Activated naive CD4-positive, alpha-beta T cell treated with anti-CD3 and anti-CD28 coated beads, Interleukin-2, amount 50 U/mL, for 24 hours (primary cell): ENCODE measurements around the gene PER2.
A peak's percentile ranks its signal among the peaks of the same experiment; 100 is the strongest.

Source experiments
- H3K27ac Mint-ChIP-seq: one replicate; pipeline ENCODE4 v1.8.0; 2021; ENCODE audit warnings: mild to moderate bottlenecking, mixed read lengths
- H3K27me3 Mint-ChIP-seq: one replicate; pipeline ENCODE4 v1.8.0; 2021; ENCODE audit warnings: mixed read lengths
- H3K36me3 Mint-ChIP-seq: one replicate; pipeline ENCODE4 v1.8.0; 2021; ENCODE audit warnings: mixed read lengths
- H3K4me1 Mint-ChIP-seq: one replicate; pipeline ENCODE4 v1.8.0; 2021; ENCODE audit warnings: mixed read lengths
- H3K4me3 Mint-ChIP-seq: one replicate; pipeline ENCODE4 v1.8.0; 2021; ENCODE audit warnings: mild to moderate bottlenecking, mixed read lengths
- H3K9me3 Mint-ChIP-seq: one replicate; pipeline ENCODE4 v1.8.0; 2021; ENCODE audit warnings: mixed read lengths

The PER2 gene

DNA sequence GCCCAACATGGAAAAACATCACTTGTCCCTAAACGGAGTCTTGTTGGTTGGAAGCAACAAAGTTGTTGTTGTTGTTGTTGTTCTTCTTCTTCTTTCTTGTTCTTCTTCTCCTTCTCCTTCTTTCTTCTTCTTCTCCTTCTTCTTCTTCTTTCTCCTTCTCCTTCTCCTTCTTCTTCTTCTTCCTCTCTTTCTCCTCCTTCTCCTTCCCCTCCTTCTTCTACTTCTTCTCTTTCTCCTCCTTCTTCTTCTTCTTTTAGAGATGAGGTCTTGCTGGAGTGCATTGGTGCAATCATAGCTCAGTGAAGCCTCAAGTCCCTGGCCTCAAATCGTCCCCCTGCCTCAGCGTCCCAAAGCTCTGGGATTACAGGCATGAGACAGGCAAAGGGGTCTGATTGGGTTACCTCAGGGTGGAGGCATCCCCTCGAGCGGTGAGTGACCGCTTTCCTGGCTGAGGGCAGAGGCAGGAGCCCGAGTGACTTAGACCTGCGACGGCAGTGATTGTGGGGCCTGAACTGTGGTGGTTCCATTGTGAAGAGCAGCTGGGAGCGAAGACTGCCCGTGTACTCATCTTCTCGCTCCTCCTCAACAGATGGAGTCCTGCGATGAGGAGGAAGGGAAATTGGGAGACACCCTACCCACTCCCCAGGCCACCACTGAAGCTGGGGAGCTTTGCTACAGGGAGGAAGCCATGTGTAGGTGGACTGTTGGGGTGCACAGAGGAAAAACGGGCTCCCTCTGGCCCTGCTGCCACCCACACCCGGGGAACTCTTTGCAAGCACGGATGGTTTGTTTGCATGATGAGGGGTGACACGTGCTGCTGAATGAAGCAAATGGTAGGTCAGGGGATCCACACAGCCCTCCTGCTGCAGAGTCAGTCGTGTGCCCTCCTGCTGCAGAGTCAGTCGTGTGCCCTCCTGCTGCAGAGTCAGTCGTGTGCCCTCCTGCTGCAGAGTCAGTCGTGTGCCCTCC, 7.0 kb upstream of the PER2 start:
- Mint-ChIP-seq H3K4me1 (peaks cover 3% of the 10 kb centered on the region), H3K4me3 (no peak overlapping the region), H3K27ac (no peak overlapping the region), H3K9me3 (no peaks in the 10 kb centered on the region), H3K27me3 (no peaks in the 10 kb centered on the region), H3K36me3 (no peaks in the 10 kb centered on the region)

DNA sequence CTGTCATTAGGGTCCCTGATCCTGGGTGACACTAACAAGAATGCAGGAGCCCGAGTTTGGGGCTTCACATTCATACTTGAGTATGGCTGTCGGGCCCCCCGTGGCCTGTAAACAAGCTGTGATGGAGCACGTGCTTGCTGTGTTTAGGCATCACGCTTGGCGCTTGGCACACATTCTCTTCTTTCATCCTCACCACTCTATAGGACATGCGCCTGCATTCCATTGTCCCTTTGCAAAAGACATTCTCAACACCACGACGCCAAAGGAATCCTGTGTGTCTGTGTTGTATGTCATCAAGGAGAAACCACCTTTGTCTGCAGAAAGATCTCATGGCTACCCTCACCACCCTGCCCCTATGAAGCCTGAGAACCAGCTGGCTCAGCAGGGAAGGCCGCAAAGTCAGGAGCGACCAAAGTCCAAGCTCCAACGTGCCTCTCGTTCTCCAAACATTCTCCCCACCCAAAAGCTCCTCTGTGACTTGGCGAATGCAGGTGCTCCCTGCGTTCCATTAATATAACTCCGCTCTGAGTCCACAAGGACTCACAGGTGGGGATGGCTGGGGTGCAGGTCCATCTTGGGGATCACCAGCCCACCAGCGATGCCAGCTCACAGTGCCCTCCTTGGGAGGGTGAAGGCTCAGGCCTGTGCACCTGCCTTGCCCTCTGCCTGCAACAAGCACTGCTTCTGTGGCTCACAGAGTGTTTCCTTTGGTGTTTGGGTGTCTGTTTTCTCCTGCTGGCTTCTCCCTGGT, 6.2 kb upstream of the PER2 start:
- H3K27ac Mint-ChIP-seq: no peak overlapping the region
- peaks cover 12% of the 10 kb centered on the region for H3K4me1 Mint-ChIP-seq
- H3K9me3 Mint-ChIP-seq: no peaks in the 10 kb centered on the region
- no peaks in the 10 kb centered on the region for H3K27me3 Mint-ChIP-seq
- no peak overlapping the region for H3K4me3 Mint-ChIP-seq
- no peaks in the 10 kb centered on the region for H3K36me3 Mint-ChIP-seq

DNA sequence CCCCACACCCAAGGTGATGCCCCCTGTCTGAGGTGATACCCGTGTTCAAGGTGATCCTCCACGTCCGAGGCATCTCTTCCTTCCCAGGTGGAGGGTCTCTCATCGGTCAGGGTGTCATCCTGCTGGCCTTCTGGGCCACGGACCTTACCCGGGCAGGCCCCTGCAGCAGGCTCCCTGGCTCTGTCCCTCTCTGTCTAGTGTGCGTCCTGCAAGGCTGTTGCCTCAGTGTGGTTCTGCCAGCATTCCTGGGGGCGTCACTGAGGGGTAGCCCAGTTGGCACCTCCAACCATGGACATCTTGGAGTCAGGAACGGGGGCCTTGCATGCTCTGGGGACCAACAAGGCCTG, 5.6 kb upstream of the PER2 start:
- H3K9me3 Mint-ChIP-seq: no peaks in the 10 kb centered on the region
- peaks cover 16% of the 10 kb centered on the region for H3K4me1 Mint-ChIP-seq
- no peak overlapping the region for H3K27ac Mint-ChIP-seq
- H3K4me3 Mint-ChIP-seq: no peak overlapping the region
- no peaks in the 10 kb centered on the region for H3K27me3 Mint-ChIP-seq
- no peaks in the 10 kb centered on the region for H3K36me3 Mint-ChIP-seq

DNA sequence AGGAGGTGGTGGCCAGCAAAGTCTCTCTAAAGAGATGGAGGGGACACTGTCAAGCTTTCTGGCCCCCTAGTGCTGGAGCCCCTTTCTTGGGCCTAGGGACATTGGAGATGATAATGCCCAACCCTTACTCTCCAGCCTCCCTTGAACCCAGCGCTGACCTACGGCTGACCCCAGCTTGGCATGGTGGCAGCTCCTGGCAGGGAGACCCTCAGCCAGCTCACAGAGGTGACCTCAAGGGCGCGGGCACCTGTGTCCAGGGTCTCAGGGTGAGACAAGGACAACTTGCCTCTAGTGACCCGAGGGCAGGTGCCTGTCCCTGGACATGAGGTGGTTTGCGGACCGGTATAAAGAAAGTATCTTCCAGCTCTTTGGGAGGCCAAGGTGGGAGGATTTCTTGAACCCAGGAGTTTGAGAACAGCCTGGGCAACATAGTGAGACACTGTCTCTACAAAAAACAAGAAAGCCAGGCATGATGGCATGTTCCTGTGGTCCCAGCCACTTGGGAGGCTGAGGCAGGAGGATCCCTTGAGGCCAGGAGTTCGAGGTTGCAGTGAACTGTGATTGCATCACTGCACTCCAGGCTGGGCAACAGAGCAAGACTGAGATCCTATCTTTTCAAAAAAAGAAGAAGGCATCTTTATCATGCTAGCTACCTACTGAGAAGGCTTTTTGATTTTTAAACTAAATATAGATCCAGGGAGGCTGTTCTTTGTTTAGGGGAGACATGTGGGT, 3.3 kb upstream of the PER2 start:
- Mint-ChIP-seq H3K27ac (no peak overlapping the region), H3K27me3 (no peaks in the 10 kb centered on the region), H3K9me3 (no peaks in the 10 kb centered on the region), H3K36me3 (no peaks in the 10 kb centered on the region), H3K4me3 (no peak overlapping the region), H3K4me1 (peaks cover 28% of the 10 kb centered on the region)

DNA sequence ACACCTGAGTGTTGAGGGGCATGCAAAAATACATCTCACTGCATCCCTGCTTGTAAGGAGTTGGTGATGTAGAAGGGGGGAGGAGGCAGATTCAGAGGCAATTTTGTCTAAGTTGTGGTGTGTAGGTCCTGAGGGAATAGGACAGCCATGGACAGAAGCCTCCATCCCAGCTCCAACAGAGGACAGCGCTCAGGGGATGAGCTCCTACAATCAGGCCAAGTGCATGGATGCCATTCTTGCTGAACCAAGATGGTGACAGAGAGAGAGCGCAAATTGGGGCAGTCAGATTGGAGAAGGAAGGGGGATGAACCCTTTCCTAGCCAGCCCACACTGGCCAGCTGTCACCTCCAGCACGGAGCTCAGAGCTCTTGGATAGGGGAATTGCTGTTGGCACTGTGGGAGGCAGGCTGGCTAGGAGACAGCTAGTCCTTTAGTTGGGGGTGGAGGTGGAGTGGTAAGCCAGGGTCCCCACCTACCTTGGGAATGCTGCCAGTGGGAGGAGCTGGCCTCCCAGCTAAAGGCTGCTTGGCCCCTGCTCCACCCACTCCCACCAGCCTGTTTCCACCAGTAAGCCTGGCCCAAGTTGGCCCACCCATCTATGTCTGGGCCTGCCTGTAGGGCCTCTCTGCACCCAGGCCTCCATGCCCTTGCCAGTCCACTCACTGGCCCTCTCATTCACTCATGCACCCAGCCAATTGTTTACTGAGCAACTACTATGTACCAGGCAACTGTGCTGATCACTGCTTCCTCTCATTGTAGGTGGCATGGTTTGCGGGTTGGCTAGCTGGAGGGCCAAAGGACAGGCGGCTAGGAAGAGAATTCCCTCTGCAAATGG, 2.5 kb upstream of the PER2 start:
- H3K27me3 Mint-ChIP-seq: no peaks in the 10 kb centered on the region
- peak overlapping the region; percentile 95 for H3K4me3 Mint-ChIP-seq
- H3K36me3 Mint-ChIP-seq: no peaks in the 10 kb centered on the region
- H3K27ac Mint-ChIP-seq: no peak overlapping the region
- peaks cover 35% of the 10 kb centered on the region for H3K4me1 Mint-ChIP-seq
- no peaks in the 10 kb centered on the region for H3K9me3 Mint-ChIP-seq

DNA sequence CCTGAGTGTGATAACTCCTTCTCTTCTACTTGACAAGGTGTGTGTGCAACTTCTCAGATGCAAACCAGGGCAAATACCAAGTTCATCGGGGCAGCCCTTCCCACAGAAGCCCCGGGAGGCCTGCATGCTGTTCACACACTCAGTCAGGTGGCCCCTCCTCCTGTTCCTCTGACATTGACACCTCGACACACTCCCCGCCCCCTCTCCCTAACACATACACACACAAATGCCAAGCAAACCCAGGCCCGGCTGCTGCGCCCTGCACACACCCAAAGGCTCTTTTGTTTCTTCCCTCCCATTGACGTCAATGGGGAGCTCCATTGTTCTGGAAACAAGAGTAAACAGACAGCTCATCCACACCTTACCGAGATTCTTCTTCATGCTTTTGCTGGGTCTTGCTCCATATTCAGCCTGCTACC, 1.7 kb upstream of the PER2 start:
- Mint-ChIP-seq H3K27me3 (no peaks in the 10 kb centered on the region), H3K4me1 (peaks cover 43% of the 10 kb centered on the region), H3K4me3 (peak overlapping the region; percentile 95), H3K36me3 (no peaks in the 10 kb centered on the region), H3K9me3 (no peaks in the 10 kb centered on the region), H3K27ac (peak overlapping the region; percentile 69)

DNA sequence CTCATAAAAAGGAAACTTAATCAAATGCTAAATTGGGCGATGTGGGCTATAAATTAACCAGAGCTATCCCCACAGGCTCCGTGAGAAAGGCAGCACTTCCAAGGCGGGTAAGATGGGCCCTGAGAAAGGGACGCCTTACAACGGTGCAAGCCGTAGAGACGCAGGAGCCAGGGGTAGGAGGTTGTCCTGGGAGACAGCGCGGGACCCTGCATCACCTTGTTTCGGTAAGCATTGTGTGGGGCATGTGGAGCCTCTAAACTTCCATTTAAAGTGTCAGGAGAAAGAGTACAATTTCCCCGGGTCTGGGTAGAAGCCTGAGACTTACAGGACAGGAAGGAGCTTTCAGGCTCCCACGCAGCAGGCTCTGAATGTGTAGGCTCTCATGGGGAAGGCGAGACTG, 1.2 kb upstream of the PER2 start:
- peak overlapping the region; percentile 95 for H3K4me3 Mint-ChIP-seq
- no peaks in the 10 kb centered on the region for H3K27me3 Mint-ChIP-seq
- H3K36me3 Mint-ChIP-seq: no peaks in the 10 kb centered on the region
- H3K9me3 Mint-ChIP-seq: no peaks in the 10 kb centered on the region
- H3K4me1 Mint-ChIP-seq: peaks cover 46% of the 10 kb centered on the region
- peak overlapping the region; percentile 97 for H3K27ac Mint-ChIP-seq

DNA sequence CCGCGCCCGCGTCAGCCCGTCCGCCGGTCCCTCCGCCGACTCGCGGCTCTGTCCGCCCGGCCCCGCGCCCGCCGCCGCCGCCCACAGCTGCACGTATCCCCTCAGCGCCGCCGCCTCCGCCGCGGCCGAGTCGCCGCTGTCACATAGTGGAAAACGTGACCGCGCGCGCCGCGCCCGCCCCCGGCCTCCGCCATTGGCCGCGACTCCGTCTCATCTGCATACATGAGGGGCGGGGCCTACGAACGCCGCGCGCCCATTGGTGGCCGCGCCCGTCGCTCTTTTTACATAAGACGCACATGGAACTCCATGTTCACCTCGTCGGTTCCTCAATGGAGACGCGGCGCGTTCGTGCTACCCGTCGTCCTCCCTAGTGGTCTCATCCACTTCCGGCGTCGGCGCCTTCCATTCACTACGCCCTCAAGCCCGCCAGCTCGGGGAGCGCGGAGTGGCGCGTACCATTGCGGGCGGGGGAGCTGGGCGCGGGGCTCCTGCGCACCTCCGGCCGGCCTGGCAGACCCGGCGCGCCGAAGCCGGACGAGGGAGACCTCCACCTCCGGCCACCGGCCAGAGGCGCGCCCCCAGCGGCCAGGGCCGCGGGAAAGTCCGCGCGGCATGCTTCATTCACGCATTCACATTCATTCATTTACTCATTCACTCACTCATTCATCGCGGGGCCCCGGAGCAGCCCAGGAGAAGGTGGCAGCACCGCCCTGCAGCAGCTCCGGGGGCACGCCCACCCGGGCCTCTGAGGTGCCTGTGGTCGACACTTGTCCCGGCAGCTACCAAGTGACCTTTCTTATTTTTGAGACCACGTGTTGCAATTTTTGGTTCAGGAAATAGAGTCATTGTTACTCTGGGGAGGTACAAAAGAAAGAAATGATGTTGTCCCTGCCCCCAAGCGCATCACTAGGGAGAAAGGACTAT, 502 bp upstream of the PER2 start:
- no peaks in the 10 kb centered on the region for H3K27me3 Mint-ChIP-seq
- no peaks in the 10 kb centered on the region for H3K36me3 Mint-ChIP-seq
- peak overlapping the region; percentile 97 for H3K27ac Mint-ChIP-seq
- peak overlapping the region; percentile 95 for H3K4me3 Mint-ChIP-seq
- peaks cover 52% of the 10 kb centered on the region for H3K4me1 Mint-ChIP-seq
- no peaks in the 10 kb centered on the region for H3K9me3 Mint-ChIP-seq

DNA sequence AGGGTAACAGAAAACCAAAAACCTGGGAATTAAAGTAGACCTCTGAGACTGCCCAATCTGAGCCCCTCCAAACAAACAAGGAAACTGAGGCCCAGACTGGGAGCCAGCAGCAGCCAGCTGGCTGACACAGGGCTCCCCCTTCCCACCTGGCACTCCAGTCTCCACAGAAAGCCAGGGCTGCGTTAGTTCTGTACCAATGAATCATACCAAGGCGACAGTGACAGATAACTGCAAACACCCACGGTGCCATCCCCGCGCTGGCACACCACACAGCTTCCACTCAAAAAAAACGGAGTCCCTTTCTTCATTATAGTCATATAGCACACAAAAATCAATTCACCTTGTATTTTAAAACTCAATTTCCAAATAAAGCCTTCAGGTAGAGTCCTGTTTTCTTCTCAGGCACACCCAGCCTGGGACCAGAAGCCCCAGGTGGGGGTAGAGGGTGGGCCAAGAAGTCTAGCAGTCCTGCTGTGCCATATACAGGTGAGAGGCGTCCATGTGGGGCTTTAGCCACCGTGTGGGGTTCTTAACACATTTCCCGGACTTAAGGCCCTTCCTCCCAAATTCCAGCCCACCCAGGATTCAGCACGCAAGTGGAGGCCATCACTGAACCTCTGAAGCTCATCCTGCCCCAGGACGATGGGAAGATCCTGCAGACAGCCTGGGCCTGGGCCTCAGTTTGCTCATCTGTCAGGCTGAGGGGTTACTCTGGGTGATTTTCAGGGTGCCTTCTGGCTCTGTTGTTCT, 1.2 kb downstream of the PER2 start:
- Mint-ChIP-seq H3K27me3 (no peaks in the 10 kb centered on the region), H3K4me1 (peaks cover 67% of the 10 kb centered on the region), H3K36me3 (no peaks in the 10 kb centered on the region), H3K9me3 (no peaks in the 10 kb centered on the region), H3K27ac (peak overlapping the region; percentile 68), H3K4me3 (peak overlapping the region; percentile 86)

DNA sequence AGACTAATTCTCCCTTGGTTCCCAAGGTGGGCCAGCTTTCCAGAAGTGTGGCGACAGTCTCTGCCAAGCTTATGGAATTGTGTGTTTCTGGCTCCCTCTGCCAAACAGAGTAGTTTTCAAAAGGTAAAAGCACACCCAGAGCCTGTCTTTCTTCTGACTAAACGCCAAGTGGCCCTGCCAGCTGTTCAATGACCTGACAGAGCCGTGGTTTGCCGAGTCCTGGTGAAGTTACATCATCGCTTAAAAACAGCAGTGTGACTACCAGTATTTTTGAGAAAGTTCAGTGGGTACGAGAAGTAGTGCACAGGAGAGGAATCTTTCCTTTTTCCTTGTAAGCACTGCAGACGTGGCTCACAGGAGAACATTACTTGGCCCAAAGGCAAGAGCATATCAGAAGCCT, 1.9 kb downstream of the PER2 start:
- no peaks in the 10 kb centered on the region for H3K9me3 Mint-ChIP-seq
- no peak overlapping the region for H3K27ac Mint-ChIP-seq
- peaks cover 70% of the 10 kb centered on the region for H3K4me1 Mint-ChIP-seq
- H3K36me3 Mint-ChIP-seq: no peaks in the 10 kb centered on the region
- no peaks in the 10 kb centered on the region for H3K27me3 Mint-ChIP-seq
- peak overlapping the region; percentile 86 for H3K4me3 Mint-ChIP-seq

DNA sequence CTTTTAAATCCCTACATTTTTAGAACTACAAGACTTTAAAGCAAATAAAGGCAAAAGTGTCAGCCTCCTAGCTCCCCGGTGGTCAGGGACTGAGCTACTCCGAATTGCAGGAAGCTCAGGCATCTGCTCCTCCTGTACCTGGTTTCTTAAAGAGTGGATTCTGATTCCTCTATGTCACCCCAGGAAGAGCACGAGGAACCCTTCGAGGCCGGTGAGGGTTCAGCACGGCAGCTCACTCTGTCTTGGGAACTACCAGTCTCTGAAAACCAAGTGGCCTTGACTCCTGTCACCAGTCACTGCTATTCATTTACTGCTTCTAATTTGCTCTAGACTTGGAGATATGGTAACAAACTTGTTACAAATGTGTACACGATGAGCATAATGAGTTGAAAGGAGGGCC, 2.3 kb downstream of the PER2 start:
- Mint-ChIP-seq H3K4me1 (peaks cover 74% of the 10 kb centered on the region), H3K4me3 (peak overlapping the region; percentile 86), H3K27ac (no peak overlapping the region), H3K36me3 (no peaks in the 10 kb centered on the region), H3K9me3 (no peaks in the 10 kb centered on the region), H3K27me3 (no peaks in the 10 kb centered on the region)

DNA sequence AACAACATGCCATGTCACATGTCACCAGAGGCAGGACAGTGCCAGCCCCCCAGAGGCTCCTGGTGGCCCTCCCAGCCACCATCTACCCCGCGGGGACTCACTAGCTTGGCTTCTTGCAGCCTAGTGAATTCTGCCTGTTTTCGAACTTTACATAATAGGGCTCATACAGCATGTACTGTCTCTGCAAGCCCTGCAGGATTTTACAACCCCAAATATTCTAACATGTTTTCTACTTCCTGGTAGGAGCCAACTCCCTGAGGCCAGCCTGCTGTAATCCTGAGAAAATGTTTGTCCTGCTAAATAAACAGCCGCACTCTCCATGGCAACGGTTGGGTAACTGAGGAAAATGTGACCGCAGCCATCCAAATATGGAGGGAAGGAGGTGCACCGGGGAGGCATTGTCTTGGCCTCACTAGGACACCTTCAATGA, 2.7 kb downstream of the PER2 start:
- Mint-ChIP-seq H3K27ac (no peak overlapping the region), H3K4me3 (no peak overlapping the region), H3K9me3 (no peaks in the 10 kb centered on the region), H3K27me3 (no peaks in the 10 kb centered on the region), H3K4me1 (peaks cover 74% of the 10 kb centered on the region), H3K36me3 (no peaks in the 10 kb centered on the region)

DNA sequence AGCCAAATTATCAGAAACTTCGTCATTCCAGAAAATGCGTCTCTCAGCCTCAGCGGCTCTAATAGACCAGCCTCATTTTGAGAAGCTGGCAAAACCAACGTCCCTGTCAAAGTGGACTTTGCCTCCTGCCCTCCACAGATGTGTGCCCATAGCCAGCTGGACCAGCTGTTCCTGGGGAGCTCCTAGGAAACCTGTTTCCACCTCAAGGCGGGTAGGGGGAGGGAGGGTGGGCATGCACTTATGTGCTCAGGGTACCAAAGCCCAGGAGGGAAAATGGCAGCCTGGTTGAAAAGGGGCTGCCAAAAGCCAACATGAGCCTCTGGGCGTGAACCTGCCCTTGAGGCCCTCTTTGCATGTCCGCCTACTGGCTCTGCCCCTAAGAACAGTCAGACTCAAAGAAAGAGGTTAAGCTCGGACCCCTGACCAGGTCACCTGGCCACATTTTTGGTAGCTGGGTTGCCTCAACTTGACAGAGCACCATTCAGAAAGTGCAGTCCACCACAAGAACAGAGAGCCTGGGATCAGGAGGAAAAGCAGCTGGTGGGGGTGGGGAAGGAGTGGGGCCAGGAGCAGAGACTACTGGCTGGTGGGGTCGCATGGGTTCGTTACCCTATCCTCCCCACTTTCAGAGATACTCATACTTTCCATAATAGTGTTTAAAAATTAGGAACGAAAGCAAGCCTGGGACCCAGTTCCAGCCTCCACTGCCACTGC, 3.5 kb downstream of the PER2 start:
- Mint-ChIP-seq H3K4me3 (no peak overlapping the region), H3K36me3 (no peaks in the 10 kb centered on the region), H3K27ac (no peak overlapping the region), H3K9me3 (no peaks in the 10 kb centered on the region), H3K27me3 (no peaks in the 10 kb centered on the region), H3K4me1 (peaks cover 72% of the 10 kb centered on the region)
